HG02938 (cell line): ENCODE results near the gene PRKCE.
A peak's percentile ranks its signal among the peaks of the same experiment; 100 is the strongest.

Source experiments
- ATAC-seq: cut with Tn5 transposase; IDR thresholded peaks from one replicate; pipeline ENCODE4 v1.9.1; 2021; ENCODE audit warnings: mild to moderate bottlenecking, moderate library complexity; ENCODE audit not compliant: unreplicated experiment

Gene PRKCE

GRCh38 chr2:45830322-45830721 is 178.8 kb downstream of the PRKCE start:
- ATAC-seq, result no peak

DNA sequence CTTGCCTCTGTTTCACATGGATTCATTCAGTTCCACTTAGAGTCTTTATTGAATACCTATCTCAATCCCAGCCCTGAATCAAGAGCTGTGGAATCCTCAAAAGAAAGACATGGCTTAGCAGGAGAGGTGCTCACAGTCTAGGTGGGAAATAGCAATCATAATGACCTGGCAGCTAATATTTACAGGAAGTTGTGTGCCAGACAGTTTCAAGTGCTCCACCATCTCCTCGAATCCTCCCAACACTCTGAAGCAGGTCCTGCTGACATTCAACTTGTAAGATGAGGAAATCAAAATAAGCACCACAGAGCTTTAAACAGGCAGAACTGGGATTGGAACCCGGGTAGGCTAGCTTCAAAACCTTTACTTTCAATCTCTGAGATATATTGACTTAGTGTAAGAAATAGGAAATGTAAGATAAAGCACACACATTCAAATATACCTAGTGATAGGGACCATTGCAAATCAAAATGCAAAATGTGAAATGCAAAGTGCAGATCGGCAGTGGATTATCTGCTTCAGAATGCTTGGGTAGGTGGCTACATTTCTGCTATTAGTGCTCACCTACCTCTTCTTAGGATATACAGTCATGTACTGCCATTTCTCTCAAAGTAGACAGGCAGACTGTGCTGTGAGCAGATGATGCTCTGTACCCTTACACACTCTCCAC is 182.0 kb downstream of the PRKCE start:
- peak; percentile 26 for ATAC-seq

GRCh38 chr2:45833968-45834344 is 182.5 kb downstream of the PRKCE start:
- ATAC-seq, result peak; percentile 82

- ATAC-seq, result no peak
Observed at GRCh38 chr2:45834372-45834771, 182.9 kb downstream of the PRKCE start.

GRCh38 chr2:45834858-45835257 is 183.4 kb downstream of the PRKCE start:
- no peak for ATAC-seq

DNA sequence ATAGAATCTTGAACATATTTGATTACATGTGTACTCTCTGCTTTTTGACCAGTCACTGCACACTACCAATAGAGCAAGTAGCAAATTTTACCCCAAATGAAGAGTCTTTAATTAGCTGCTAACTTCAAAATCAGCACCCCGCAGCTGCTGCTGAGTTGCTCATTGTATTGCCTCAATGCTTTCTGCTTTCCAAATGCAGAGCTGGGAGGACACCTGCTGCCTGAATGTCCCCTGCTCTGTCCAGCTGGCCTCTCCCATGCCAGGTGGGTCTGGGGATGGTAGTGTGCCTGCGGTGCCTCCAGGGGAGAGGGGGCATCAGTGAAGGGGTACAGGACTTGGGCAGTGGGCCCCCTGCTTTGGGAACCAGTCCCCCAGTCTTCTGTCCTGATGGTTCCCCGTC is 184.8 kb downstream of the PRKCE start:
- no peak for ATAC-seq

- no peak for ATAC-seq
Observed at GRCh38 chr2:45836740-45837139, 185.3 kb downstream of the PRKCE start.

DNA sequence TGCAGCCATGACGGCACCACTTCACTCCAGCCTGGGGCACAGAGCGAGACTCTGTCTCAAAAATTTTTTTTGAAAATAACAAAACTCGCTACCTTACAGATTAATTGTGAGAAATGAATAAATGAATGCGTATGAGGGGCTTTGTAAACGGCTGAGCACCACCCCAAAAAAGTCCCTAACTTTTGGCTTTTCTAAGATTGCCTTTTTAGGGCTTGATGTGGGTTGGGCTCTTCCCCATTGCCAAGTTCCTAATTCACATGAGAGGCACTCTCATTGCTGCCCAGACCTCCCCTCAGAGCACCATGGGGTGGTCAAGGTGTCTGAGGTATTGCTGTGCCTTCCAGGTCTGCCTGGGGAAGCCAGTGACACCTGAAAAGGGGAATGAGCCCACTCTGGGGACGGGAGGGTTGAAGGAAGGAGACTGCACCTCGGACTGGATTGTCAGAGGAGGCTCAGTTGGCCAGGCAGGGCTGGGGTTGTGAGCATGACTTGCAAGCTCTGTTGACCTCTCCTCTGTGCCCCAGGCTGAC is 186.4 kb downstream of the PRKCE start:
- no peak for ATAC-seq

- no peak for ATAC-seq
Observed at GRCh38 chr2:45839508-45840251, 188.2 kb downstream of the PRKCE start.

GRCh38 chr2:45840481-45840880 is 189.0 kb downstream of the PRKCE start:
- no peak for ATAC-seq

GRCh38 chr2:45841752-45842407 is 190.4 kb downstream of the PRKCE start:
- ATAC-seq, result no peak

DNA sequence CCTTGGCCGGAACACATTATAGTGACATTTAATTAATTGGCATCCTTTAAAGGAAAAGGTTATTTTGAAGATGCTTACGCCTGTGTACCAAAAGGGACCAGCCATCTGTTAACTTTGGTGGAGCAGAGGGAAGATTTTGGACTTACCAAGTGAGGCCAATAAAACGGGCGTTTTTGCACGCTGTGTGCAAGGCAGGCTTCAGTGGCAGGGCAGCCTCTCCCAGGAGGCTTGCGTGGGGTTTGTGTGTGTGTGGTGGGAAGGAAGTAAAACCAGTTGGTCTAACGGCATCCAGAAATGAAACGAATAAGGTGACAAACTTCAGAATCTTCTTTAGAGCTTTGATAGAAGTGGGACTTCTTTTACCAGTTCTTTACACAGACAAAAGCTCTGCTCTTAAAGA is 191.7 kb downstream of the PRKCE start:
- no peak for ATAC-seq

DNA sequence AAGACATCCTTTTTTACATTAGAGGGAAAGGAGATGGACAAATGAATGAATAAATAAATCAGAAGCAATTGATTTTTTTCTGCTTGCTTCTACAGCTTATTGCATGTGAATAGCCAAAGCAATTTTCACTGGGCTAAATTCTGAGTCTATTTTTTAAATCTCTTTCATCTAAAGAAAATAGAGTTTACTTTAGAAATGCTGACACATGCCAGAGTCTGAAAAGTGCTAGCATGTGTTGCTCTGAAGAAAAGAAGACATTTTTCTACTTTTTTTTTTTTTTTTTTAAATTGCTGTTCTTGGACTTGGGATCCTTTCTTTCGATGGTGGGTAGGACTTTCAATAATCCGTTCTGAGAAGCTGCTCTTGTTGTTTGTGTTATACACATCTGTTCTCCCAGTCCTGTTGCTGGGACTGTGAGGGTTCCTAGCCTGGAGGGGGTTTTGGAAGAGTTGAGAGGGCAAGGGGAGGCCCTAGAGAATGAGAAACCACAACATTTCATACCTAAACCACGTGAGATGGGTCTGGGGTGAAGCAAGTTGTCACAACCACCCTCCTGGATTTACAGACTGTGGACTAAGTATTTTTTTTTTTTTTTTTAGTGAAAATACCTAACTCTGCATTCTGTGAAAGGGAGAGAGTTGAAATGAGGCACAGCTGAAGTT is 193.5 kb downstream of the PRKCE start:
- ATAC-seq, result no peak

- ATAC-seq, result no peak
Observed at GRCh38 chr2:45845566-45845965, 194.1 kb downstream of the PRKCE start.

GRCh38 chr2:45849491-45850283 is 198.2 kb downstream of the PRKCE start:
- no peak for ATAC-seq

DNA sequence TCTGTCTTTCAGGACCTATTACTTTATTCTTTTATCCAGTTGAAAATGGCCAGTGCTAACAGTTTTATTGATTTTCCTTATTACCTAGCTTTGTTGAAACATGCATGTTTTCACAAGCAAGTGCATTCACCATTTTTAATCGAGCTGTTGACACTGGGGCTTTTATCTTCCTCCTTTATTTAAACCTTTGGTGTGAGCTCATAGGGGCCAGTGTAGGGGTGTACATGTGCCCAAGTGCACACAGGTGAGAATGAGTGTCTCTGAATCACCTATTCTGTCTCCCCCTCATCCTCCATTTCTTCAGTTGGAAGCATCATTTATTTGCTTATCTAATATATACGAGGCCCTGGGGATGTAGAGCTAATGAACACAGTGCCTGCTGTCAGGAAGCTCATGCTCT is 199.1 kb downstream of the PRKCE start:
- ATAC-seq, result no peak

- ATAC-seq, result no peak
Observed at GRCh38 chr2:45851111-45851510, 199.6 kb downstream of the PRKCE start.

- no peak for ATAC-seq
Observed at GRCh38 chr2:45851576-45852304, 200.3 kb downstream of the PRKCE start.

GRCh38 chr2:45852450-45853150 is 201.1 kb downstream of the PRKCE start:
- ATAC-seq, result peak; percentile 93
